ENCODE results near the gene FGF19.

The FGF19 gene

DNA sequence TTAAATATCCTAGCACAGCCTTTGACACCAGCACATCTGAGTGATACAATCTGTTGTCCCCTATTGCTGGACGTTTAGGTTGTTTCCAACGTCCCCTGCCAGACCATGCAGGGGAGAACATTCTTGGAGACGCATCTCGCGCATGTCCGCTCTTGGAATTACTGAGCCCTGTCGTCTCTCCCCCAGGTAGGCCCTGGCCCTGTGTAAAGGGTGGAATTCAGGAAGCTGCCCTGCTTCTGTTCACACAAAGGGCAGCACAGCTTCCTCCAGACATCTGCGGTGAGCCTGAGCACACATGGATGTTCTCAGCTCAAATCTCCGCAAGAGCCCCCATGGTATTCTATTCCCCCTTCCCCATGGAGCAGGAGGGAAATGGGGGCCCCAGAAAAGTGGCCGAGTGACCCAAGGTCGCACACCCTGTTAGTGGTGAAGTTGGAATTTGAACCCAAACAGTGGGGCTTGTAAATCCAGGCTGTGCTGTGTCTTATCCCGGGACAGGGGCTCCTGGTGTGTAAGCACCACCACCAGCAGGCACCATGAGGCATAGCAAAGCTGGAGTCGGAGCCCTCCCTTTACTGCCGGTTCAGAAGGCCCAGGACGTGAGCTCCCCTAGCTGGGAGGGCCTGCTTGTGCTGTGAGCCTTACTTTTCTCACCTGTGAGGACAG, 5.0 kb upstream of the FGF19 start:
- TF ChIP-seq, protein P1, sequence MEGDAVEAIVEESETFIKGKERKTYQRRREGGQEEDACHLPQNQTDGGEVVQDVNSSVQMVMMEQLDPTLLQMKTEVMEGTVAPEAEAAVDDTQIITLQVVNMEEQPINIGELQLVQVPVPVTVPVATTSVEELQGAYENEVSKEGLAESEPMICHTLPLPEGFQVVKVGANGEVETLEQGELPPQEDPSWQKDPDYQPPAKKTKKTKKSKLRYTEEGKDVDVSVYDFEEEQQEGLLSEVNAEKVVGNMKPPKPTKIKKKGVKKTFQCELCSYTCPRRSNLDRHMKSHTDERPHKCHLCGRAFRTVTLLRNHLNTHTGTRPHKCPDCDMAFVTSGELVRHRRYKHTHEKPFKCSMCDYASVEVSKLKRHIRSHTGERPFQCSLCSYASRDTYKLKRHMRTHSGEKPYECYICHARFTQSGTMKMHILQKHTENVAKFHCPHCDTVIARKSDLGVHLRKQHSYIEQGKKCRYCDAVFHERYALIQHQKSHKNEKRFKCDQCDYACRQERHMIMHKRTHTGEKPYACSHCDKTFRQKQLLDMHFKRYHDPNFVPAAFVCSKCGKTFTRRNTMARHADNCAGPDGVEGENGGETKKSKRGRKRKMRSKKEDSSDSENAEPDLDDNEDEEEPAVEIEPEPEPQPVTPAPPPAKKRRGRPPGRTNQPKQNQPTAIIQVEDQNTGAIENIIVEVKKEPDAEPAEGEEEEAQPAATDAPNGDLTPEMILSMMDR (IDR thresholded peaks at IDR 0.05; ENCODE audit: extremely low read depth, missing control alignments), result no peak
- DNase-seq (ENCODE audit: low spot score), result no peak

DNA sequence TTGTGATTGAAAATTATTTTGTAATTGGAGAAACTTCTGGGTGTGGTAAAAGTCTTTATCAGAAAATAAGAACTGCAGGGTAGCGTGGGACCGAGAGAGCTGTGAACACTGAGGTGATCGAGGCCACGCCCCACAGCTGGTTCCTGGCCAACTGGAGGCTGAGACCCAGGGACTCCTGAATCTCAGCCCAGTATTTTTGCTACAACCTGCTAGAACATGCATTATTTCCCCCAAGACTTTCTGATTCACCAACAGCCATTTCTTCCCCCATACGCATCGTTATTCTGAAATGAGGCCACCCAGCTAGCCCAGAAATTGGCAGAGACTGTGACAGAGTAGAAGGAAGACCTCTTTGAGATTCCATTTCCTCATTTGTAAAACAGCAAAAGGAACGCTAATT, 3.4 kb upstream of the FGF19 start:
- DNase-seq (ENCODE audit: low spot score), result peak; percentile 58
- TF ChIP-seq, protein P1 (IDR thresholded peaks at IDR 0.05; ENCODE audit: extremely low read depth, missing control alignments), result no peak

- TF ChIP-seq, protein P1 (IDR thresholded peaks at IDR 0.05; ENCODE audit: extremely low read depth, missing control alignments), result no peak
- no peak for DNase-seq (ENCODE audit: low spot score)
Observed at GRCh38 chr11:69705901-69706787, 2.3 kb upstream of the FGF19 start.

DNA sequence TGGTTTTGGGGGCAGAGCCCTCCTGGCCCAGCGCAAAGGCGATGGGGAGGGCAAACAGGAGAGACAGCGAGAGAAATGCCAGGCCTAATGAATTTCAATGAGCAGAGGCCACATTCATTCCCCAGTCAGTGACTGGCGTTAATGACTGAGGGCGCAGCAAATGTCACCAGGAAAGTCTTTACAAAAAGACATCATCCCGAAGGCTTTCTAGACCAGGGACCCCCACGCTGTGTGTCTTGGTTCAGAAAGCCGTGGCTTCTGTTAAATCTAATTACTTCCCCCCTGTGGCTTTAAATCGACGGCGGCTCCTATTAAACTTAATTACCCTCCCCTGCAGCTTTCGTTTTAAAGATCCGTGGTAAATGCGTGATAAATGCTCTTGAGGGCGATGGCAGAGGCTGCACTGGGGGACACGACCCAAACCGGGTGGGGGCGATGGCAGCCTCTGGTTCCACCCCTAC, 1.6 kb upstream of the FGF19 start:
- TF ChIP-seq, protein P1 (IDR thresholded peaks at IDR 0.05; ENCODE audit: extremely low read depth, missing control alignments), result no peak
- no peak for DNase-seq (ENCODE audit: low spot score)

DNA sequence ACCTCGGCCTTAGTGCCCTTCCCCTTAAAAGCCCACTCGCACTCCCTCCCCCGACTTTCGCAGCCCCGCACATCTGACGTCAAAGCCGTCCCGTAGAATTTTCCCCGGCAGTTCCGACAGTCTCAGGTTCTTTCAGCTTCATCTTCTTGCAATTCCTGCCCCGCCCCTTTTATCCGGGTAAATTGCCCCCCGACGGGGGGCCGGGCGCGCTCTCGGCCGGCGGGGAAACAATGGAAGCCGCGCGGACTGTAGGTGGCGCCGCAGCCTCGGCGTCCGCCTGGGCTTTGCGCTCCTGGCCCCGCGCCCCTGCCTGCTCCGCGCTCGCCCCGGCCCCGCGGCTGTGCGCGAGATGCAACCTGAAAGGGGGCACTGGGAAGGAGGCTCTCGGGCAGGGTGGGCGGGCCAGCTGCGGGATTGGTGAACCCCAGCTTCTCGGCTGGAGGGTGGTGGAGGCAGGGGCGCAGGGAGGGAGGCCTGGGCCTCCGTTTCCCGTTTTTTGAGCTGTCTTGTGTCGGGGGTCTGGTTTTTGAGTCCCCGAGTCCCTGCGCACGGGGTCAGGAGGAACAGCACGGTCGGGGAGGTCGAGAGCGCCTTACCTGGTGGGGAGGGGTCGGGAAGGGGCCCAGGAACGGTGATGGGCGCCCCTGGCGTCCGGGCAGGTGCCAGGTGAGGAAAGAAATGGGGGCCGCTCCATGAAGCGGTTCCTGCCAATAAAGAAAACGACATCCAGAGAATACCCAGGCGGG, 859 bp upstream of the FGF19 start:
- peak; percentile 64 for DNase-seq (ENCODE audit: low spot score)

DNA sequence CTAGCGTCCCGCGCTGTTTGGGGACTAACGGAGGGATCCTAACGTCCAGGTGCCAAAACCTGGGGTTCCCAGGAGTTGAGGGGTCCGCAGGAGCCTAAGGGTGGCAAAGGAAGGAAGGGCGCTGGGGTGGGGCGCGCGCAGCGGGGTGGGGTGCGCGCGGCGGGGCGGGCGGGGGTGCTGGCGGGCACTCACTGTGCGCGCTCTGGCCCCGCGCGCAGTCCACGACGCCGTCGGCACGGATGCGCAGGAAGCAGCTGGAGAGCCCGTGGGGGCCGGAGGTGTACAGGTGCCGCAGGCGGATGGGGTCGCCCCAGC, 412 bp downstream of the FGF19 start:
- peak; percentile 54 for DNase-seq (ENCODE audit: low spot score)
- TF ChIP-seq, protein P1 (IDR thresholded peaks at IDR 0.05; ENCODE audit: extremely low read depth, missing control alignments), result no peak

More for the DNA sequence above, 859 bp upstream of the FGF19 start:
- TF ChIP-seq, protein P1 (IDR thresholded peaks at IDR 0.05; ENCODE audit: extremely low read depth, missing control alignments), result no peak
